ENCODE results near the gene STX18.

Gene STX18

GRCh38 chr4:4535590-4535989 lies 6.3 kb downstream of the STX18 start:
- no peak overlapping the region for H3K27ac ChIP-seq (ENCODE audit: low read depth, low read length)
- no peak overlapping the region for H3K9ac ChIP-seq (ENCODE audit: low read length in 5 of 5)
- no peaks in the 10 kb centered on the region for H3K9me3 ChIP-seq (ENCODE audit: control insufficient read depth in 5 of 5, low read length in 5 of 5)
- no peaks in the 10 kb centered on the region for H3K36me3 ChIP-seq (ENCODE audit: control insufficient read depth in 5 of 5, insufficient read depth in 5 of 5, low read length in 5 of 5)
- H3K4me3 ChIP-seq (ENCODE audit: low read depth in 1 of 5, low read length in 5 of 5): no peak overlapping the region
- H3K4me1 ChIP-seq (ENCODE audit: control insufficient read depth in 5 of 5, insufficient read depth in 5 of 5, low read length in 5 of 5): peaks cover 0 to 13% (median 11%) of the 10 kb centered on the region in 5 donors
- H3K27me3 ChIP-seq (ENCODE audit: control insufficient read depth in 5 of 5, insufficient read depth in 4 of 5, low read length in 5 of 5): no peaks in the 10 kb centered on the region

DNA sequence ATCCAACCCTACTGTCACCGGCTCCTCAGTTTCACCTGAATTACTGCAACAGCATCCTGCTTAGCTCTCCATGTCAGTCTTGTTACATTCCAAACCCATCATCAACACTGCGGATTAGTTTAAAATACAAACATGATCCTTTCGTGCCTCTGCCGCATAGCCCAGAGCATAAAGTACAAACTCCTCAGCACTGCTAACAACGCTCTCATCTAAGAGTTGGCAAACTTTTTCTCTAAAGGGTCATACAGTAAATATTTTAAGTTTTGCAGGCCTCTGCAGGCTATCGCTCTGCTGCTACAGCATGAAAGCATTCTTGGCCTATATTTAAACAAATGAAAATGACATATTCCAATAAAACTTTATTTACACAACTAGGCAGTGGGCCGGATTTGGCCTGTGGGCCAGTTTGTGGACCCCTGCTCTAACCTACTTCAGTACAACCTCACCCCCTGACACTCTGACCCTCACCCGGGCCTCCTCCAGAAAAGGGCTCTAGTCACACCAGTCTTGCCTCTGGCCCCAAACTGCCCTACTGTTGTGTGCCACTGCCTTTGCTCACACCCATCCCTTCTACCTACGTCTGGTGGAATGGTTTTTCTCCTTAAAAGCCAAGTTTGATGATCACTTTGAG lies 7.2 kb downstream of the STX18 start:
- no peak overlapping the region for H3K4me3 ChIP-seq (ENCODE audit: low read depth in 1 of 5, low read length in 5 of 5)
- no peak overlapping the region for H3K9ac ChIP-seq (ENCODE audit: low read length in 5 of 5)
- no peaks in the 10 kb centered on the region for H3K27me3 ChIP-seq (ENCODE audit: control insufficient read depth in 5 of 5, insufficient read depth in 4 of 5, low read length in 5 of 5)
- no peaks in the 10 kb centered on the region for H3K36me3 ChIP-seq (ENCODE audit: control insufficient read depth in 5 of 5, insufficient read depth in 5 of 5, low read length in 5 of 5)
- peaks cover 0 to 3% (median 2%) of the 10 kb centered on the region in 5 donors for H3K4me1 ChIP-seq (ENCODE audit: control insufficient read depth in 5 of 5, insufficient read depth in 5 of 5, low read length in 5 of 5)
- H3K9me3 ChIP-seq (ENCODE audit: control insufficient read depth in 5 of 5, low read length in 5 of 5): no peaks in the 10 kb centered on the region
- no peak overlapping the region for H3K27ac ChIP-seq (ENCODE audit: low read depth, low read length)

DNA sequence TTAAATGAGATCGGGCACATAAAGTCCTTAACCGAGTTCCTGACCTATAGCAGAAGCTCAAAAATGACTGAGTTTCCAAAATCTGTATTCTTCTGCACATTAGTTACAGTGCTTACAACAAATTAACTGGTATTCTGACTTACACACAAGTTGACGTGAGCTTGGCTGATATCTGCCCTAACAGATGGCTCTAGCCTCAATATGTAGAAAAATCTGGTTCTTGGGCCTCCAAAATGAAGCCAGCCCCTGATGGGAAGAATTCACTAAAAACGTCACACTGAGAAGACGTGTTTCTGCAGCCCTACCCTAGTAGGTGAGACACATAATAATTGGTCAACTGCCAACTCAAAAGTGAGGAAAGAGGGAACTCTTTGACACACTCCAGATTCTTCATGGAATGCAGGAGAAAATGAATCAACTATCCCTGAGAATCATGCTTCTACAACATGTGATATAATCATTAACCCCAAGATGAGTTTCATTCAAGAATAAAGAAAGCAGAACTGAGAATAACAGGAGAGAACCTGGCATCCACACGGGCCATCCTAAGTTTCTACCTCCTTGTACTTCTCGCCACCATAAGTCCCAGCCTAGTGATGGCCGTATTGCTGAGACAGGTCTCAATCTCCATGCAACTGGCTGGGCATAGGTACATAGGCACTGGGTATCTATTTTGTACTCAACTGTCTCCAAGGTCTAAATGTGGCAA lies 8.2 kb downstream of the STX18 start:
- Histone ChIP-seq H3K4me1 (ENCODE audit: control insufficient read depth in 5 of 5, insufficient read depth in 5 of 5, low read length in 5 of 5) (peaks cover 0 to 3% (median 0%) of the 10 kb centered on the region in 5 donors), H3K9ac (ENCODE audit: low read length in 5 of 5) (no peak overlapping the region), H3K4me3 (ENCODE audit: low read depth in 1 of 5, low read length in 5 of 5) (no peak overlapping the region), H3K27ac (ENCODE audit: low read depth, low read length) (no peak overlapping the region), H3K9me3 (ENCODE audit: control insufficient read depth in 5 of 5, low read length in 5 of 5) (no peaks in the 10 kb centered on the region), H3K36me3 (ENCODE audit: control insufficient read depth in 5 of 5, insufficient read depth in 5 of 5, low read length in 5 of 5) (no peaks in the 10 kb centered on the region), H3K27me3 (ENCODE audit: control insufficient read depth in 5 of 5, insufficient read depth in 4 of 5, low read length in 5 of 5) (no peaks in the 10 kb centered on the region)

DNA sequence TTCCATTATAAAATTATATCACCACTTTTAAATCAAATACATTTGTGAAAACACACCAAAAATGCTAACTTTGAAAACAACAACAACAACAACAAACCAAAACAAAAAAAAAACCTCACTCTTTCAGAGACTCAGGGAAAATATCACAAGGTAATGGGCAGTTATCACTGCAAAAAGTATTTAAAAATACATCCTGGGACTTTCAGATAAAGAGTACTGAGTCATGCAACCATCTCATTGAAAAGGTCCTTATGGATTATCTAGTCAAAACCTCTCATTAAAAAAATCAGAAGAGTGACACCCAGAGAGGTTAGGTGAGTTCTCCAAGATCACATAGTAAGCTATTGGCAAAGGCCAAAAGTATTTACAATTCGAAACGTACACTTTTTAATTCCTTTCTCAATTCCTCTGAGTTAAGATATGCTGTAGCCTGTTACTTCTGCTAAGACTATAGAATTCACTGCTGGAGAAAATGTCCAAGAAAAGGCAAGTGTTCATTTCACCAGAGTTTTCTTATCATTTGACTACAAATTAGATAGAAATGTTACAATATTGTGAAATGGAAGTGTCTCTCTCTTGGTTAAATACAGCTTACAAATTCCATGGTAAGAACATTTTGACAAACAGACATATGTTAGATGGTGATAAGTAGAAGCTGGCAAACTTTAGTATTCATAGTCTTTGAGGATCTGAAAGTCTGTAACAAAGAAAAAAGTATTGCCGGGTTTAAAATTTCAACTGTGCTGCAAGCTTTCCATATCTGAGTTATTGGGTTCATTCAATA lies 9.3 kb downstream of the STX18 start:
- Histone ChIP-seq H3K36me3 (ENCODE audit: control insufficient read depth in 5 of 5, insufficient read depth in 5 of 5, low read length in 5 of 5) (no peaks in the 10 kb centered on the region), H3K9me3 (ENCODE audit: control insufficient read depth in 5 of 5, low read length in 5 of 5) (no peaks in the 10 kb centered on the region), H3K9ac (ENCODE audit: low read length in 5 of 5) (no peak overlapping the region), H3K27me3 (ENCODE audit: control insufficient read depth in 5 of 5, insufficient read depth in 4 of 5, low read length in 5 of 5) (no peaks in the 10 kb centered on the region), H3K27ac (ENCODE audit: low read depth, low read length) (no peak overlapping the region), H3K4me1 (ENCODE audit: control insufficient read depth in 5 of 5, insufficient read depth in 5 of 5, low read length in 5 of 5) (peaks cover 0 to 3% (median 0%) of the 10 kb centered on the region in 5 donors), H3K4me3 (ENCODE audit: low read depth in 1 of 5, low read length in 5 of 5) (no peak overlapping the region)

GRCh38 chr4:4529392-4529791 lies 12.5 kb downstream of the STX18 start:
- H3K4me3 ChIP-seq (ENCODE audit: low read depth in 1 of 5, low read length in 5 of 5): no peak overlapping the region
- no peak overlapping the region for H3K27ac ChIP-seq (ENCODE audit: low read depth, low read length)
- no peaks in the 10 kb centered on the region for H3K27me3 ChIP-seq (ENCODE audit: control insufficient read depth in 5 of 5, insufficient read depth in 4 of 5, low read length in 5 of 5)
- no peak overlapping the region for H3K9ac ChIP-seq (ENCODE audit: low read length in 5 of 5)
- H3K36me3 ChIP-seq (ENCODE audit: control insufficient read depth in 5 of 5, insufficient read depth in 5 of 5, low read length in 5 of 5): peaks cover 0 to 5% (median 2%) of the 10 kb centered on the region in 5 donors
- peaks cover 0 to 3% (median 0%) of the 10 kb centered on the region in 5 donors for H3K4me1 ChIP-seq (ENCODE audit: control insufficient read depth in 5 of 5, insufficient read depth in 5 of 5, low read length in 5 of 5)
- H3K9me3 ChIP-seq (ENCODE audit: control insufficient read depth in 5 of 5, low read length in 5 of 5): no peaks in the 10 kb centered on the region

DNA sequence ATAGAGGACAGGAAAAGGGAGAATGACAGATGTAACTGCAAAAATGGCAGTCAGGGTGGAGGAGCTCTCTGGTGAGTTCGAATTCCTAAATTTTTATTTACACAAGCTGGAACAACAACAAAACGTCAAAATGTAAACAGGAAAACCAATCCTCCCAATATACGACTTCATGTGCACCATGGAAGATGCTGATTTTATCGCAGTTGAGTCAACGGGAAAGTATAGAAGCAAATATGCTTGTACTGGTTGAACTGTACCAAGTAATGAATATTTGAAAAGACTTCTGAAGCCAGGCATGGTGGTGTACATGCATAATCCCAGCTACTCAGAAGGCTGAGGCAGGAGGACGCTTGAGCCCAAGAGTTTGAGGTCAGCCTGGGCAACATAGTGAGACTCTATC lies 15.4 kb downstream of the STX18 start:
- peaks cover 0 to 5% (median 2%) of the 10 kb centered on the region in 5 donors for H3K36me3 ChIP-seq (ENCODE audit: control insufficient read depth in 5 of 5, insufficient read depth in 5 of 5, low read length in 5 of 5)
- H3K27ac ChIP-seq (ENCODE audit: low read depth, low read length): no peak overlapping the region
- no peak overlapping the region for H3K9ac ChIP-seq (ENCODE audit: low read length in 5 of 5)
- H3K9me3 ChIP-seq (ENCODE audit: control insufficient read depth in 5 of 5, low read length in 5 of 5): no peaks in the 10 kb centered on the region
- H3K4me3 ChIP-seq (ENCODE audit: low read depth in 1 of 5, low read length in 5 of 5): no peak overlapping the region
- H3K27me3 ChIP-seq (ENCODE audit: control insufficient read depth in 5 of 5, insufficient read depth in 4 of 5, low read length in 5 of 5): no peaks in the 10 kb centered on the region
- peaks cover 0 to 3% (median 0%) of the 10 kb centered on the region in 5 donors for H3K4me1 ChIP-seq (ENCODE audit: control insufficient read depth in 5 of 5, insufficient read depth in 5 of 5, low read length in 5 of 5)

GRCh38 chr4:4524364-4524763 lies 17.5 kb downstream of the STX18 start:
- Histone ChIP-seq H3K4me1 (ENCODE audit: control insufficient read depth in 5 of 5, insufficient read depth in 5 of 5, low read length in 5 of 5) (peaks cover 0 to 2% (median 0%) of the 10 kb centered on the region in 5 donors), H3K36me3 (ENCODE audit: control insufficient read depth in 5 of 5, insufficient read depth in 5 of 5, low read length in 5 of 5) (peaks cover 0 to 5% (median 2%) of the 10 kb centered on the region in 5 donors), H3K9me3 (ENCODE audit: control insufficient read depth in 5 of 5, low read length in 5 of 5) (no peaks in the 10 kb centered on the region), H3K4me3 (ENCODE audit: low read depth in 1 of 5, low read length in 5 of 5) (no peak overlapping the region), H3K27me3 (ENCODE audit: control insufficient read depth in 5 of 5, insufficient read depth in 4 of 5, low read length in 5 of 5) (no peaks in the 10 kb centered on the region), H3K9ac (ENCODE audit: low read length in 5 of 5) (no peak overlapping the region), H3K27ac (ENCODE audit: low read depth, low read length) (no peak overlapping the region)

DNA sequence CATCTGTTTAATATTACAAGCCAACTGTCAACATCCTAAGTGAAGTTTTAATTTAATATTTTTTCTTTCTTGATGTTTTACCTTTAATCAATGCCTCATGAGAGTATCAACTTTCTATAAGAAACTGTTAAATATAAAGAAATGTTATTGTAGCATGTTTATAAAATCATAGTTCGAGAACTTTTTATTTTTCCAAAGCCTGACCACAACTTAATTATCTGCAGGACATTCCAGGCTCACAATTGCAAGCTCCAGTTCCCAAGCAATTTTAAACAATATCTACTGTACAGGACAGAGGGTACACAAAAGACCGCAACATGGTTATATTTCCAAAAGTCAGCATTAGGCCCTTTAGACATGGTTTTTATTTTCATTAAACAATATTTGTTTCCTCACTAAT lies 20.1 kb downstream of the STX18 start:
- Histone ChIP-seq H3K36me3 (ENCODE audit: control insufficient read depth in 5 of 5, insufficient read depth in 5 of 5, low read length in 5 of 5) (peaks cover 0 to 5% (median 2%) of the 10 kb centered on the region in 5 donors), H3K27me3 (ENCODE audit: control insufficient read depth in 5 of 5, insufficient read depth in 4 of 5, low read length in 5 of 5) (no peaks in the 10 kb centered on the region)

GRCh38 chr4:4521136-4521535 lies 20.7 kb downstream of the STX18 start:
- Histone ChIP-seq H3K27me3 (ENCODE audit: control insufficient read depth in 5 of 5, insufficient read depth in 4 of 5, low read length in 5 of 5) (no peaks in the 10 kb centered on the region), H3K9me3 (ENCODE audit: control insufficient read depth in 5 of 5, low read length in 5 of 5) (no peaks in the 10 kb centered on the region), H3K4me3 (ENCODE audit: low read depth in 1 of 5, low read length in 5 of 5) (no peak overlapping the region), H3K27ac (ENCODE audit: low read depth, low read length) (no peak overlapping the region), H3K9ac (ENCODE audit: low read length in 5 of 5) (no peak overlapping the region), H3K36me3 (ENCODE audit: control insufficient read depth in 5 of 5, insufficient read depth in 5 of 5, low read length in 5 of 5) (peaks cover 0 to 4% (median under 1%) of the 10 kb centered on the region in 5 donors), H3K4me1 (ENCODE audit: control insufficient read depth in 5 of 5, insufficient read depth in 5 of 5, low read length in 5 of 5) (peaks cover 0 to 3% (median 0%) of the 10 kb centered on the region in 5 donors)

More for the DNA sequence above, 20.1 kb downstream of the STX18 start:
- H3K4me3 ChIP-seq (ENCODE audit: low read depth in 1 of 5, low read length in 5 of 5): no peak overlapping the region
- peaks cover 0 to 3% (median 0%) of the 10 kb centered on the region in 5 donors for H3K4me1 ChIP-seq (ENCODE audit: control insufficient read depth in 5 of 5, insufficient read depth in 5 of 5, low read length in 5 of 5)
- no peak overlapping the region for H3K9ac ChIP-seq (ENCODE audit: low read length in 5 of 5)
- no peak overlapping the region for H3K27ac ChIP-seq (ENCODE audit: low read depth, low read length)
- H3K9me3 ChIP-seq (ENCODE audit: control insufficient read depth in 5 of 5, low read length in 5 of 5): no peaks in the 10 kb centered on the region
